Trophoblast cell (in vitro differentiated cells and primary cell): ENCODE results near the gene CHRNG.

Source experiments
- DNase-seq, 2 donors: peaks; one replicate each; pipeline ENCODE4 v3.0.0-alpha.2; 2016
- H2AFZ ChIP-seq: 2 replicates; pipeline ENCODE4 v1.6.1; 2013; ENCODE audit warnings: low read length, moderate library complexity, mild to moderate bottlenecking; ENCODE audit not compliant: insufficient read depth, poor library complexity
- H2AK5ac ChIP-seq: 2 replicates; pipeline ENCODE4 v1.6.1; 2013; ENCODE audit warnings: mild to moderate bottlenecking, low read length
- H2BK120ac ChIP-seq: 2 replicates; pipeline ENCODE4 v1.6.1; 2013; ENCODE audit warnings: low read length, mild to moderate bottlenecking, moderate library complexity; ENCODE audit not compliant: insufficient read depth, poor library complexity
- H2BK12ac ChIP-seq: 2 replicates; pipeline ENCODE4 v1.6.1; 2013; ENCODE audit warnings: mild to moderate bottlenecking, low read length, moderate library complexity
- H2BK5ac ChIP-seq: 2 replicates; pipeline ENCODE4 v1.6.1; 2013; ENCODE audit warnings: low read length, low read depth, moderate library complexity, mild to moderate bottlenecking; ENCODE audit not compliant: poor library complexity
- H3K14ac ChIP-seq: 2 replicates; pipeline ENCODE4 v1.6.1; 2013; ENCODE audit warnings: mild to moderate bottlenecking, low read length
- H3K18ac ChIP-seq: 2 replicates; pipeline ENCODE4 v1.6.1; 2013; ENCODE audit warnings: mild to moderate bottlenecking, low read length
- H3K23ac ChIP-seq: 2 replicates; pipeline ENCODE4 v1.6.1; 2013; ENCODE audit warnings: low read length
- H3K27ac ChIP-seq: 2 replicates; pipeline ENCODE4 v1.5.1; 2013; ENCODE audit warnings: low read depth, mild to moderate bottlenecking, inconsistent platforms, low read length, moderate library complexity
- H3K27me3 ChIP-seq: 2 replicates; pipeline ENCODE4 v1.6.1; 2013; ENCODE audit warnings: inconsistent platforms, mild to moderate bottlenecking, low read length, moderate library complexity; ENCODE audit not compliant: insufficient read depth
- H3K36me3 ChIP-seq, 2 experiments: 1 replicate in 1 of 2; 2 replicates in 1 of 2; pipeline ENCODE4 v1.6.1; 2013; ENCODE audit warnings: low read length in 2 of 2, mild to moderate bottlenecking in 2 of 2, moderate library complexity in 1 of 2; ENCODE audit not compliant: insufficient read depth in 2 of 2, control insufficient read depth in 1 of 2
- H3K4ac ChIP-seq: 2 replicates; pipeline ENCODE4 v1.6.1; 2013; ENCODE audit warnings: low read depth, mild to moderate bottlenecking, low read length, moderate library complexity
- H3K4me1 ChIP-seq, 2 experiments: 1 replicate in 1 of 2; 2 replicates in 1 of 2; pipeline ENCODE4 v1.6.1; 2013; ENCODE audit warnings: low read length in 2 of 2, mild to moderate bottlenecking in 2 of 2, moderate library complexity in 1 of 2; ENCODE audit not compliant: insufficient read depth in 2 of 2, control insufficient read depth in 1 of 2
- H3K4me2 ChIP-seq: 2 replicates; pipeline ENCODE4 v1.6.1; 2013; ENCODE audit warnings: inconsistent platforms, mild to moderate bottlenecking, low read length, moderate library complexity
- H3K4me3 ChIP-seq: 2 replicates; pipeline ENCODE4 v1.5.1; 2013; ENCODE audit warnings: mild to moderate bottlenecking, low read depth, low read length, inconsistent platforms
- H3K79me1 ChIP-seq: one replicate; pipeline ENCODE4 v1.6.1; 2013; ENCODE audit warnings: low read length
- H3K79me2 ChIP-seq: 2 replicates; pipeline ENCODE4 v1.6.1; 2013; ENCODE audit warnings: low read length, mild to moderate bottlenecking; ENCODE audit not compliant: control insufficient read depth, insufficient read depth, poor library complexity
- H3K9ac ChIP-seq: 2 replicates; pipeline ENCODE4 v1.6.1; 2013; ENCODE audit warnings: mild to moderate bottlenecking, low read length
- H3K9me3 ChIP-seq: 2 replicates; pipeline ENCODE4 v1.6.1; 2013; ENCODE audit warnings: low read depth, mild to moderate bottlenecking, control low read depth, inconsistent platforms, low read length; ENCODE audit not compliant: insufficient read depth
- H4K12ac ChIP-seq: 2 replicates; pipeline ENCODE4 v1.6.1; 2013; ENCODE audit warnings: low read depth, mild to moderate bottlenecking, low read length, moderate library complexity
- H4K8ac ChIP-seq: 2 replicates; pipeline ENCODE4 v1.6.1; 2013; ENCODE audit warnings: low read depth, mild to moderate bottlenecking, low read length, moderate library complexity
- H4K91ac ChIP-seq: one replicate; pipeline ENCODE4 v1.6.1; 2013; ENCODE audit warnings: low read depth, mild to moderate bottlenecking, low read length, moderate library complexity
- WGBS: extraction: QIAGEN DNeasy Blood & Tissue Kit; methylation state at CpG from one replicate; pipeline ENCODE4 v1.1.7; 2013; ENCODE audit warnings: missing lambda C conversion rate; ENCODE audit not compliant: insufficient read length, insufficient coverage; ENCODE audit errors: extremely low coverage; 5-methylcytosine and 5-hydroxymethylcytosine counted together

CHRNG gene

DNA sequence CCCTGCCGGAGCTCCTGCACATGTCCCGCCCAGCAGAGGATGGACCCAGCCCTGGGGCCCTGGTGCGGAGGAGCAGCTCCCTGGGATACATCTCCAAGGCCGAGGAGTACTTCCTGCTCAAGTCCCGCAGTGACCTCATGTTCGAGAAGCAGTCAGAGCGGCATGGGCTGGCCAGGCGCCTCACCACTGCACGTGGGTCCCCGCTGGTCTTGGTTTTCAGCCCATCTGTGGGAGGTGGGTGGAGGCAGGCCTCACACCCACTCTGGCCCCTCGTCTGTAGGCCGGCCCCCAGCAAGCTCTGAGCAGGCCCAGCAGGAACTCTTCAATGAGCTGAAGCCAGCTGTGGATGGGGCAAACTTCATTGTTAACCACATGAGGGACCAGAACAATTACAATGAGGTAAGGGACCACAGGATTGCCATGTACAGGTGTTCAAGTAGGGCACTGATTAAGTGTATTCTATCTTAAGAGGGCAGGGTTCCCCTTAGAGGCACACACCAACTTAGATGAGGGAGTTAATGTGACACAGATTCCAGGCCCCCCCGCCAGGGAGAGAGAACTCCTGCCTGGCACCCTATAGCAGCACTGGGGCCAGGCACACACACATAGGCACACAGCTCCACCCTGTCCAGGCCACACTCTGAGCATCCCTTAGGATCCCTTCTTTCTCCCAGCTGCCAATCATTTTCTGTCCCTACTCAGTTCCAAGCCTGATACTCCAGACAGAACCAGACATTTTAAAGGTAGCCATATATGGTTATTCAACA lies 5.4 kb upstream of the CHRNG start:
- Histone ChIP-seq H3K4ac (no peak overlapping the region), H3K36me3 (no peaks in the 10 kb centered on the region), H3K27me3 (no peaks in the 10 kb centered on the region), H2AK5ac (no peak overlapping the region), H4K91ac (no peak overlapping the region), H3K4me3 (peak overlapping the region; percentile 1), H2BK12ac (no peak overlapping the region), H3K9ac (no peak overlapping the region), H3K9me3 (peaks cover 4% of the 10 kb centered on the region), H2AFZ (no peak overlapping the region), H3K23ac (no peak overlapping the region), H2BK120ac (no peak overlapping the region), H2BK5ac (no peak overlapping the region), H3K27ac (no peak overlapping the region), H3K18ac (no peak overlapping the region), H3K14ac (no peak overlapping the region), H3K79me2 (no peaks in the 10 kb centered on the region), H4K8ac (no peak overlapping the region), H4K12ac (no peak overlapping the region), H3K4me2 (no peak overlapping the region), H3K4me1 (peaks cover under 1% of the 10 kb centered on the region in 2 experiments), H3K79me1 (no peaks in the 10 kb centered on the region)
- DNase-seq = no peak
- no CpG with 5 or more reads among the region's 13 CpGs for WGBS

DNA sequence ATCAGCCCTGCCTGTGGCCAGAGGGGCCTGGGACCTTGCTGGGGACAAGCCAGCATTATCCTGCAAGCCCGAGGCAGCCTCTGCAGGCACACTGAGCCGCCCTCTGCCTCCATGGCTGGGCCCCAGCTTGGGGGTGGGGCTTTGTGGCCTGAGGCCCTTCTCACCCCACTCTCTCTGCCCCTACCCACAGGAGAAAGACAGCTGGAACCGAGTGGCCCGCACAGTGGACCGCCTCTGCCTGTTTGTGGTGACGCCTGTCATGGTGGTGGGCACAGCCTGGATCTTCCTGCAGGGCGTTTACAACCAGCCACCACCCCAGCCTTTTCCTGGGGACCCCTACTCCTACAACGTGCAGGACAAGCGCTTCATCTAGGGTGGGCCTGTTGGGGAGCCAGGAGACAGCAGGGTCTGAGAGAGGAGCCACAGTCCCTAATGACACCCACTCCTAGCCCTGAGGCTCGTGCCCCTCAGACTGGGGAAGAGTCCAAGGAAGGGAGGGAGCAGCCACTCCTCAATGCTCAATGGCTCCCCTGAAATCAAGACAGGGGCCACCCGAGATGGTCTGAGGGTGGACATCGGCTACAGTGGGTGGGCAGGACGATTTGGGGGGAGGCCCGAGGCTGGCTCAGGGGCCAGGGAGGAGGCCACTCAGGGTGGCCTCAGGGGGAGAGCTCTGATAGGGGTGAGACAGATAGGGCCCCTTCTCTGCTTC lies 4.4 kb upstream of the CHRNG start:
- no peak overlapping the region for H3K23ac ChIP-seq
- H4K8ac ChIP-seq = no peak overlapping the region
- H3K36me3 ChIP-seq = no peaks in the 10 kb centered on the region
- no peak overlapping the region for H4K12ac ChIP-seq
- no peak overlapping the region for H2AK5ac ChIP-seq
- no peaks in the 10 kb centered on the region for H3K27me3 ChIP-seq
- H2AFZ ChIP-seq = no peak overlapping the region
- H3K9ac ChIP-seq = no peak overlapping the region
- WGBS = no CpG with 5 or more reads among the region's 14 CpGs
- no peak overlapping the region for H4K91ac ChIP-seq
- H3K4me2 ChIP-seq = no peak overlapping the region
- H3K4me1 ChIP-seq = peaks cover 9 to 10% of the 10 kb centered on the region in 2 experiments
- H3K79me1 ChIP-seq = no peaks in the 10 kb centered on the region
- no peak overlapping the region for H3K27ac ChIP-seq
- no peak overlapping the region for H2BK12ac ChIP-seq
- no peak overlapping the region for H2BK5ac ChIP-seq
- H2BK120ac ChIP-seq = no peak overlapping the region
- no peak overlapping the region for H3K18ac ChIP-seq
- H3K14ac ChIP-seq = no peak overlapping the region
- no peak overlapping the region for H3K4ac ChIP-seq
- H3K4me3 ChIP-seq = no peak overlapping the region
- DNase-seq = no peak
- H3K79me2 ChIP-seq = no peaks in the 10 kb centered on the region
- H3K9me3 ChIP-seq = peaks cover 4% of the 10 kb centered on the region

- Histone ChIP-seq H3K9ac (no peak overlapping the region), H3K79me1 (no peaks in the 10 kb centered on the region), H2AK5ac (no peak overlapping the region), H3K4me3 (no peak overlapping the region), H3K4me1 (peaks cover 9 to 10% of the 10 kb centered on the region in 2 experiments), H4K8ac (no peak overlapping the region), H3K4ac (no peak overlapping the region), H4K12ac (no peak overlapping the region), H2BK12ac (no peak overlapping the region), H4K91ac (no peak overlapping the region), H3K27ac (no peak overlapping the region), H3K9me3 (peaks cover 4% of the 10 kb centered on the region), H2AFZ (no peak overlapping the region), H3K79me2 (no peaks in the 10 kb centered on the region), H3K14ac (no peak overlapping the region), H3K36me3 (no peaks in the 10 kb centered on the region), H3K4me2 (no peak overlapping the region), H2BK5ac (no peak overlapping the region), H3K18ac (no peak overlapping the region), H3K23ac (no peak overlapping the region), H2BK120ac (no peak overlapping the region), H3K27me3 (no peaks in the 10 kb centered on the region)
- no CpG with 5 or more reads among the region's 5 CpGs for WGBS
- DNase-seq = no peak
These were observed 3.5 kb upstream of the CHRNG start for GRCh38 chr2:232535761-232536530.

GRCh38 chr2:232537079-232537478 lies 2.4 kb upstream of the CHRNG start:
- Histone ChIP-seq H2BK5ac (no peak overlapping the region), H3K27ac (no peak overlapping the region), H3K79me1 (no peaks in the 10 kb centered on the region), H2BK12ac (no peak overlapping the region), H3K4me3 (no peak overlapping the region), H3K9me3 (peaks cover 3% of the 10 kb centered on the region), H3K27me3 (no peaks in the 10 kb centered on the region), H3K79me2 (no peaks in the 10 kb centered on the region), H4K12ac (no peak overlapping the region), H3K4me1 (peaks cover 9 to 10% of the 10 kb centered on the region in 2 experiments), H2AFZ (no peak overlapping the region), H2AK5ac (no peak overlapping the region), H4K91ac (no peak overlapping the region), H3K4ac (no peak overlapping the region), H2BK120ac (no peak overlapping the region), H3K36me3 (no peaks in the 10 kb centered on the region), H3K18ac (no peak overlapping the region), H3K23ac (no peak overlapping the region), H3K9ac (no peak overlapping the region), H4K8ac (no peak overlapping the region), H3K14ac (no peak overlapping the region), H3K4me2 (no peak overlapping the region)
- DNase-seq = no peak
- WGBS = no CpG with 5 or more reads among the region's 5 CpGs
